MM.1S (cell line): ENCODE measurements around the gene C1D.
A peak's percentile ranks its signal among the peaks of the same experiment; 100 is the strongest.

Experiments used
- DNase-seq: peaks from one replicate; pipeline ENCODE4 v3.0.0-alpha.2; 2015
- H2AFZ ChIP-seq: fragments of 300-600 bp; sonication (generic); 2 replicates; pipeline ENCODE4 v1.6.0; 2016; ENCODE audit warnings: antibody characterized with exemption, low read length
- H3F3A ChIP-seq: fragments of 300-600 bp; sonication (generic); 2 replicates; pipeline ENCODE4 v1.6.1; 2016; ENCODE audit warnings: mild to moderate bottlenecking, antibody characterized with exemption, low read length, moderate library complexity, mixed read lengths; ENCODE audit not compliant: insufficient read depth
- H3K27ac ChIP-seq: fragments of 300-600 bp; sonication (generic); 2 replicates; pipeline ENCODE4 v1.5.1; 2016; ENCODE audit warnings: mild to moderate bottlenecking, low read length
- H3K27me3 ChIP-seq: fragments of 300-600 bp; sonication (generic); replicated peaks from 2 replicates; pipeline ENCODE4 v1.6.0; 2016; ENCODE audit warnings: low read length; ENCODE audit not compliant: insufficient read depth
- H3K36me3 ChIP-seq: fragments of 300-600 bp; sonication (generic); replicated peaks from 2 replicates; pipeline ENCODE4 v1.6.1; 2016; ENCODE audit warnings: mild to moderate bottlenecking, low read length, mixed read lengths; ENCODE audit not compliant: insufficient read depth
- H3K4me1 ChIP-seq: fragments of 300-600 bp; sonication (generic); 2 replicates; pipeline ENCODE4 v1.6.1; 2016; ENCODE audit warnings: low read length, mixed read lengths
- H3K4me2 ChIP-seq: fragments of 300-600 bp; sonication (generic); 2 replicates; pipeline ENCODE4 v1.6.0; 2016; ENCODE audit warnings: low read depth, low read length
- H3K4me3 ChIP-seq: fragments of 300-600 bp; sonication (generic); 2 replicates; pipeline ENCODE4 v1.5.1; 2016; ENCODE audit warnings: low read length, mixed read lengths
- H3K79me2 ChIP-seq: fragments of 300-600 bp; sonication (generic); 2 replicates; pipeline ENCODE4 v1.6.1; 2016; ENCODE audit warnings: mixed run types, low read length, mixed read lengths
- H3K9ac ChIP-seq: fragments of 300-600 bp; sonication (generic); 2 replicates; pipeline ENCODE4 v1.6.1; 2016; ENCODE audit warnings: low read length, mixed read lengths
- H3K9me2 ChIP-seq: fragments of 300-600 bp; sonication (generic); replicated peaks from 2 replicates; pipeline ENCODE4 v1.6.1; 2016; ENCODE audit warnings: mild to moderate bottlenecking, low read length, mixed read lengths; ENCODE audit not compliant: insufficient read depth
- H3K9me3 ChIP-seq: fragments of 300-600 bp; sonication (generic); replicated peaks from 2 replicates; pipeline ENCODE4 v1.6.1; 2016; ENCODE audit warnings: mild to moderate bottlenecking, low read length, mixed read lengths; ENCODE audit not compliant: insufficient read depth
- H4K20me1 ChIP-seq: fragments of 300-600 bp; sonication (generic); 2 replicates; pipeline ENCODE4 v1.6.1; 2016; ENCODE audit warnings: mild to moderate bottlenecking, low read length, moderate library complexity, mixed read lengths; ENCODE audit not compliant: insufficient read depth
- EZH2 ChIP-seq: fragments of 300-600 bp; sonication (generic); optimal IDR thresholded peaks from 2 replicates; pipeline ENCODE3; 2017; ENCODE audit warnings: low read depth, mild to moderate bottlenecking, antibody characterized with exemption, low read length, mixed read lengths
- EZH2phosphoT487 ChIP-seq: fragments of 300-600 bp; sonication (generic); IDR thresholded peaks from 2 replicates; pipeline ENCODE4 v1.6.1; 2018; ENCODE audit warnings: antibody characterized with exemption, low read length
- TF ChIP-seq, protein P1 (sequence below): fragments of 300-600 bp; sonication (generic); IDR thresholded peaks from 2 replicates; pipeline ENCODE4 v1.5.1; 2016; ENCODE audit warnings: antibody characterized with exemption, low read length, mixed read lengths

The C1D gene

DNA sequence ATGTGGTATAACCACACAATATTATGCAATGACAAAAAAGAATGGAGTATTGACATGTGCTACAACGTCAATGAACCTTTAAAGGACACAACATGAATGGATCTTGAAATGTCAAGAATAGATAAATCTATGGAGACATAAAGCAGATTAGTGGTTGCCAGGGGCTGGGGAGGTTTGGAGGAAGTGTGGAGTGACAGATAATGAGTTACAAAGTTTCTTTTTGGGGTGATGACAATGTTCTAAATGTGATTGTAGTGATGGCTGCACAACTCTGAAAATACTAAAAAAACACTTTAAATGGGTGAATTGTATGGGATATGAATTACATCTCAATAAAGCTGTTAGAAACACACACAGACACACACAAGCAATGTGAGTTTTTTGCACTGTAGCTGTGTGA, 37.4 kb upstream of the C1D start:
- Histone ChIP-seq H3K4me1 (peaks cover 8% of the 10 kb centered on the region), H3F3A (no peaks in the 10 kb centered on the region), H3K27me3 (no peaks in the 10 kb centered on the region), H3K4me2 (no peak overlapping the region), H3K9me2 (no peaks in the 10 kb centered on the region), H3K9me3 (no peaks in the 10 kb centered on the region), H2AFZ (no peak overlapping the region), H3K79me2 (no peaks in the 10 kb centered on the region), H3K4me3 (no peak overlapping the region), H3K36me3 (no peaks in the 10 kb centered on the region), H3K27ac (no peak overlapping the region), H4K20me1 (no peaks in the 10 kb centered on the region), H3K9ac (no peak overlapping the region)
- no peak for DNase-seq
- TF ChIP-seq EZH2phosphoT487, result no peak
- TF ChIP-seq EZH2, result no peak

DNA sequence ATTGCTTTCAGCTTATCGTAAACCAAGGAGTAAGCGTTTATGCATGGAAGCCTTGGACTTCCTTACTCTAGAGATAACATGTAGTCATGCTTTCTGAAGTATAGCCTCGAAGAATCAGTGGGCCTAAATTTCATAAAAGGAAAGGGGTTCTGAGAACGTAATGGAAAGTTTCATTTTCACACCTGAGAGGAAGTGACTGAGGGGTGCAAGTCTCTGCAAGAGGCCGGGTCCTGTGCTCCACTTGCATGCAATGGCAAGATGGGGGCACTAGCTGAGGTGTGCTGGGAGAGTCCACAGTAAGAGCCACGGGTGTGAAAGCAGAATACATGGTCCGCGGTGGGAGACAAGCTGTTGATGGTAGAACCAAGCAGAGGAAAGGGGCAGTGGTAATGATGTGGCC, 36.5 kb upstream of the C1D start:
- Histone ChIP-seq H3K9me3 (no peaks in the 10 kb centered on the region), H4K20me1 (no peaks in the 10 kb centered on the region), H3K79me2 (no peaks in the 10 kb centered on the region), H3K4me2 (no peak overlapping the region), H3K27me3 (no peaks in the 10 kb centered on the region), H3K4me3 (no peak overlapping the region), H3K9ac (no peak overlapping the region), H3F3A (no peaks in the 10 kb centered on the region), H3K4me1 (peaks cover 8% of the 10 kb centered on the region), H2AFZ (no peak overlapping the region), H3K9me2 (no peaks in the 10 kb centered on the region), H3K27ac (no peak overlapping the region), H3K36me3 (no peaks in the 10 kb centered on the region)
- no peak for TF ChIP-seq EZH2phosphoT487
- TF ChIP-seq, protein P1, sequence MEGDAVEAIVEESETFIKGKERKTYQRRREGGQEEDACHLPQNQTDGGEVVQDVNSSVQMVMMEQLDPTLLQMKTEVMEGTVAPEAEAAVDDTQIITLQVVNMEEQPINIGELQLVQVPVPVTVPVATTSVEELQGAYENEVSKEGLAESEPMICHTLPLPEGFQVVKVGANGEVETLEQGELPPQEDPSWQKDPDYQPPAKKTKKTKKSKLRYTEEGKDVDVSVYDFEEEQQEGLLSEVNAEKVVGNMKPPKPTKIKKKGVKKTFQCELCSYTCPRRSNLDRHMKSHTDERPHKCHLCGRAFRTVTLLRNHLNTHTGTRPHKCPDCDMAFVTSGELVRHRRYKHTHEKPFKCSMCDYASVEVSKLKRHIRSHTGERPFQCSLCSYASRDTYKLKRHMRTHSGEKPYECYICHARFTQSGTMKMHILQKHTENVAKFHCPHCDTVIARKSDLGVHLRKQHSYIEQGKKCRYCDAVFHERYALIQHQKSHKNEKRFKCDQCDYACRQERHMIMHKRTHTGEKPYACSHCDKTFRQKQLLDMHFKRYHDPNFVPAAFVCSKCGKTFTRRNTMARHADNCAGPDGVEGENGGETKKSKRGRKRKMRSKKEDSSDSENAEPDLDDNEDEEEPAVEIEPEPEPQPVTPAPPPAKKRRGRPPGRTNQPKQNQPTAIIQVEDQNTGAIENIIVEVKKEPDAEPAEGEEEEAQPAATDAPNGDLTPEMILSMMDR, result no peak
- DNase-seq, result peak; percentile 40

DNA sequence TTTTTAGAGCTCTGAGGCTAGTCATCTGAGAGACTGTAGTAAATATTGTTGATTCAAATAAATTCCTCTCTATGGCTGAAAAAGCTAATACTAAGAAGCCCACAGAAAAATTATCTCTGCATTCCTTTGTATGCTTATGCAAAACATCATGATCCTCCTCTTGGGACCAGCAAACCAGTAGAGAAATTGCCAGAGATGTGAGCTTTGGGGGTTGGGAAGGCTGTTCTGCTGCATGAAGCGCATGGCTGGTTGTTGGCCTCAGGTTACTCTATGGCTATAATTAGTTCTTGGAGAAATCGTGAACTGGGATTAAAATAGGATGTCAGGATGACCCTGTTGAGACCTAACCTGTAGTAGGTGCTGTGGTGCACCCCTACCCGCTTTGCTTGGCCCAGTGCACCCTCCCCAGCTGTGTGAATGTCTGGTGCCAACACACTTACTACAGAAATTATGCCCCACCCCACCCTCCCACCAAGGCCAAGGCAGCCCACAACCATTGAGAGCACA, 35.5 kb upstream of the C1D start:
- Histone ChIP-seq H3K27ac (no peak overlapping the region), H3K4me2 (no peak overlapping the region), H3K36me3 (no peaks in the 10 kb centered on the region), H3K9me3 (no peaks in the 10 kb centered on the region), H3K4me1 (peaks cover 8% of the 10 kb centered on the region), H3K79me2 (no peaks in the 10 kb centered on the region), H3K27me3 (no peaks in the 10 kb centered on the region), H4K20me1 (no peaks in the 10 kb centered on the region), H3K9me2 (no peaks in the 10 kb centered on the region), H2AFZ (no peak overlapping the region), H3K9ac (no peak overlapping the region), H3K4me3 (no peak overlapping the region), H3F3A (no peaks in the 10 kb centered on the region)
- no peak for DNase-seq
- TF ChIP-seq EZH2phosphoT487 (no peak), EZH2 (no peak)
- TF ChIP-seq, protein P1, result no peak

DNA sequence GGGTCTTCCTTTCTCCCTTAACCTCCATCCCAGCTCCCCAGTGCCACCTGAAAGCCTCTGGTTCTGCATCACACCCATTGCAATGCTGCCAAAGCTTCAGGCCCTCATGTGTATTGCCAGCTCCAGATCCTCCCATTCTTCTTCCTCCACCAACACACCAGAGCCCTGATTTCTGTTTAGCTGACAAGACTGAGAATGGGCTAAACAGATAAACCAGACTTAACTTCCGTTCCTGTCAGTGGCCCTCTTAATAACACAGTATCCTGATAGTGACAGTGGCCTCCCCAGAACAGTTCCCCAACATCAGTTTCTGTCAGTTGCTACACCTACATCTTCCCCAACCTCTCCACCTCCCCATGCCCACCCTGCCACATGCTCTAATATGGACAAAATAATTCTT, 31.3 kb upstream of the C1D start:
- H3K79me2 ChIP-seq, result no peaks in the 10 kb centered on the region
- no peaks in the 10 kb centered on the region for H3K27me3 ChIP-seq
- TF ChIP-seq, protein P1, result no peak
- TF ChIP-seq EZH2phosphoT487, result no peak
- no peak for TF ChIP-seq EZH2
- H3K4me1 ChIP-seq, result peaks cover 3% of the 10 kb centered on the region
- H2AFZ ChIP-seq, result no peak overlapping the region
- no peak for DNase-seq
- H3K27ac ChIP-seq, result no peak overlapping the region
- H3K4me3 ChIP-seq, result no peak overlapping the region
- no peaks in the 10 kb centered on the region for H4K20me1 ChIP-seq
- H3F3A ChIP-seq, result no peaks in the 10 kb centered on the region
- no peak overlapping the region for H3K4me2 ChIP-seq
- H3K9ac ChIP-seq, result no peak overlapping the region
- no peaks in the 10 kb centered on the region for H3K9me2 ChIP-seq
- no peaks in the 10 kb centered on the region for H3K36me3 ChIP-seq
- no peaks in the 10 kb centered on the region for H3K9me3 ChIP-seq
